ENCODE data around the gene FOXP1.

GRCh38 chr3:71214797-71215196 is 368.7 kb downstream of the FOXP1 start:
- TF ChIP-seq POLR2A (IDR thresholded peaks at IDR 0.05; ENCODE audit: low read depth, low read length) (no peak), PAX5 (IDR thresholded peaks at IDR 0.05; ENCODE audit: insufficient read depth, low read length, severe bottlenecking) (no peak), POLR2AphosphoS5 (IDR thresholded peaks at IDR 0.05; ENCODE audit: low read depth, low read length) (no peak), TAF1 (IDR thresholded peaks at IDR 0.05; ENCODE audit: low read depth, low read length) (no peak), POU2F2 (IDR thresholded peaks at IDR 0.05; ENCODE audit: low read depth, low read length) (no peak), SPI1 (IDR thresholded peaks at IDR 0.05; ENCODE audit: low read depth, low read length) (no peak)
